NB4 (cell line): ENCODE results near the gene ATP6V1G3.

Source experiments
- DNase-seq: peaks from one replicate; pipeline ENCODE4 v3.0.0; 2010; ENCODE audit warnings: low read depth
- H3K4me3 ChIP-seq: one replicate; pipeline ENCODE4 v1.5.1; 2011; ENCODE audit warnings: mild to moderate bottlenecking, low read depth, low read length, moderate library complexity
- CTCF ChIP-seq: IDR thresholded peaks from one replicate; pipeline ENCODE4 v1.5.1; 2012; ENCODE audit warnings: low read depth, low read length
- MAX ChIP-seq: IDR thresholded peaks from 2 replicates; pipeline ENCODE4 v1.6.1; 2011; ENCODE audit warnings: low read depth, low read length
- MYC ChIP-seq: IDR thresholded peaks from 2 replicates; pipeline ENCODE4 v1.6.1; 2011; ENCODE audit warnings: low read depth, low read length
- POLR2A ChIP-seq: IDR thresholded peaks from 2 replicates; pipeline ENCODE4 v1.6.1; 2011; ENCODE audit warnings: mild to moderate bottlenecking; ENCODE audit not compliant: insufficient read length; ENCODE audit errors: extremely low read depth

The ATP6V1G3 gene

GRCh38 chr1:198494139-198494538, 46.3 kb downstream of the ATP6V1G3 start:
- no peak overlapping the region for H3K4me3 ChIP-seq
- TF ChIP-seq POLR2A = no peak
- TF ChIP-seq MYC = no peak
- TF ChIP-seq CTCF = no peak
- no peak for TF ChIP-seq MAX
- no peak for DNase-seq

GRCh38 chr1:198493329-198493728, 47.2 kb downstream of the ATP6V1G3 start:
- no peak overlapping the region for H3K4me3 ChIP-seq
- TF ChIP-seq MAX (no peak), CTCF (no peak), POLR2A (no peak), MYC (no peak)
- no peak for DNase-seq

GRCh38 chr1:198492872-198493271, 47.6 kb downstream of the ATP6V1G3 start:
- no peak for DNase-seq
- no peak overlapping the region for H3K4me3 ChIP-seq
- TF ChIP-seq MYC (no peak), CTCF (no peak), POLR2A (no peak), MAX (no peak)

- no peak for TF ChIP-seq MAX
- TF ChIP-seq MYC = no peak
- TF ChIP-seq POLR2A = no peak
- TF ChIP-seq CTCF = no peak
- DNase-seq = no peak
- no peak overlapping the region for H3K4me3 ChIP-seq
These were observed 48.9 kb downstream of the ATP6V1G3 start for GRCh38 chr1:198491596-198491995.

- no peak for DNase-seq
- H3K4me3 ChIP-seq = no peak overlapping the region
- TF ChIP-seq MYC (no peak), MAX (no peak), CTCF (no peak), POLR2A (no peak)
These were observed 49.5 kb downstream of the ATP6V1G3 start for GRCh38 chr1:198491028-198491427.

GRCh38 chr1:198490224-198490623, 50.3 kb downstream of the ATP6V1G3 start:
- no peak for DNase-seq
- no peak overlapping the region for H3K4me3 ChIP-seq
- TF ChIP-seq CTCF = no peak
- no peak for TF ChIP-seq MYC
- no peak for TF ChIP-seq POLR2A
- no peak for TF ChIP-seq MAX
